NCI-H524 (cell line): ENCODE measurements around the gene FAM120B.
A peak's percentile ranks its signal among the peaks of the same experiment; 100 is the strongest.

Source experiments
- DNase-seq, 2 experiments: peaks; one replicate each; lab custom pipeline; 2025; lab: John Stamatoyannopoulos, UW

FAM120B gene

DNA sequence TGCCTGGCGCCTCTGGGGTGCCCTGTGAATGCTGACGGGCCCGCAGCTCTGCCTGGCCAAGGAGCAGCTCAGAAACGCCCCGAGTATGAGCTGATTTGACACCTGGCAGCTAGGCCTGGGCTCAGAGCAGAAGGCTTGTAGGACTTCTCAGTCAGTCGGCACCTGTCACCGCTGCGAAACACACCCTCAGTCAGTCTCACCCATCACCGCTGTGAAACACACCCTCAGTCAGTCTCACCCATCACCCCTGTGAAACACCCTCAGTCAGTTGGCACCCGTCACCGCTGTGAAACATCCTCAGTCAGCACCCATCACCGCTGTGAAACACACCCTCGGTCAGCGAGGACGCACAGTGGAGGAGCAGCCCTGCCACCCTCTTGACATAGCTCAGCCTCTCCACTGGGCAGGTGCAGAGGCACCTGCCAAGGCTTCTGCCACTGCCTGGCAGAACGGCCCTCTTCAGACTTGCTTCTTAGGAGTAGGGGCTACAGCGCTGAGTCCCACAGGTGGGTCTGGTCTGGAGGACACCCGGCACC lies 137.6 kb downstream of the FAM120B start:
- DNase-seq: no peak

- no peak for DNase-seq
These were observed 138.3 kb downstream of the FAM120B start for GRCh38 chr6:170444811-170445211.

DNA sequence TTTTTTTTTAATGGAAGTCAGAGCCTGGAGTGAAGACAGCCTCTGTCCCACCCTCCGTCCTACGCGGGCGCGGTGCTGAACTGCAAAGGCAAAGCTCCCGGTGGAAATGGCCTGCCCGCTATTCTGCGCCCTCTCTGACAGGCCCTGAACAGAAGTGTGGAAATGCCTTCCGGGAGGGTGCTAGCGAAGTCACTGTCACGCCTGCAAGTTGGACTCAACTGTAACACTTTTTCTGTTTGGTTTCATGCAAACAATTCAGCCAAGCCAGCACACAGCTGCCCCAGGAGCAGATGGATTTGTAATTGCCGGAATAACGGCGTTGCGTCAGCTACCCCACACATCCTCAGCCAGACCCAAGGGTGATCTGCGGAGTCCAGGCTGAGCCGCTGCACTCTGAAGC lies 138.9 kb downstream of the FAM120B start:
- DNase-seq: no peak

GRCh38 chr6:170445971-170446370 lies 139.4 kb downstream of the FAM120B start:
- DNase-seq: no peak

- peak in 1 of 2 experiments; percentile 37 for DNase-seq
These were observed 140.4 kb downstream of the FAM120B start for GRCh38 chr6:170446841-170447560.

DNA sequence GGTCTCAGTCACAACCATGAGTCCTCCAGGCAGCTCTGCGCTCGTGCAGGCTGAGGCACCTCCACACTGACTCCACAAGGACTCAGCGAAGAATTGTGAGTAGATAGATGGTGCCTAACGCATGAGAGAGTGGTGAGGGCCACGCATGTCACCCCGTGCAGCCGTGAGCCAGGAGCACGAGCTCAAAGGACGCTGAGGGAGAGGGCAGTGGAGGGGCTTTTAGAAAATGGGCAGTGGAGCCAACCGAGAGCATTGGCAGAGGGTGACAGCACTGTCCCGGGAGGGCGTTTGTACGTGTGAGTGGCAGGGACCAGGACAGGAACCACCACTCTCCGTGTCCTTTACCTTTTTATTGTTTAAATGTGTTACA lies 141.0 kb downstream of the FAM120B start:
- DNase-seq: no peak

- no peak for DNase-seq
These were observed 141.8 kb downstream of the FAM120B start for GRCh38 chr6:170448317-170448716.

DNA sequence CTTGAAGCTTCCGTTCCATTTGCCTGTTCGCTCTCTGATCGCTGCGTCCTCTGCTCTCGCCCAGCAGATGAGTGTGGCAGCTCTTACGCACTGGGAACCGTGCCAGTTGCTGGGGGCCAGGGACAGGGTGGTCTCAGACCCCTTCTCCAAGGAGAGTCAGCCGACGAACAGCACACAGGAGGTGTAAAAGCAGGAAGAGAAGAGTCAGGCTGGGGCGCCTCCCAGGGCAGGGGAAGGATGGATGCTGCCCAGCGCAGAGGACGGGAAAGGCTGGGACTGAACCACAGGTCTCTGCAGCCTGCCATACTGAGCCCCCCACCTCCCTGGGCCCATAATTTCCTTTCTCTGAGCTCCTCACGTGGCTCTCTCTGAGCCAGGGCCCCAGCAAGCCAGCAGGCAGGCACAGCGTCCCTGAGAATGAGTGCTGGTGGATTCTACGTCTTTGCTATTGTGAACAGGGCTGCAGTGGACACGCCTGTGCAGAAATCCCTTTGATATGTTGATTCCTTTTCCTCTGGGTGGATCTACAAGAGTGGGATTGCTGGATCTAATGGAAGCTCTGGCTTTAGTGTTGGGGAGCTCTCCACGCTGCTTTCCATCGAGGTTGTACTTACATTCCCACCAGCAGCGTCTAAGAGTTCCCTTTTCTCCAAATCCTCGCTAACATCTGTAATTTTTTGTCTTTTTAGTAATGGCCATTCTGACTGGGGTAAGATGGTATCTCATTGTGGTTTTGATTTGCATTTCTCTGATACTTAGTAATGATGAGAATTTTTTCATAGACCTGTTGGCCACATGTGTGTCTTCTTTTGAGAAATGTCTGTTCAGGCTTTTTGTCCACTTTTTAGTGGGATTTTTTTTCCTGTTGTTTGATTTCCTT lies 142.4 kb downstream of the FAM120B start:
- DNase-seq: no peak

DNA sequence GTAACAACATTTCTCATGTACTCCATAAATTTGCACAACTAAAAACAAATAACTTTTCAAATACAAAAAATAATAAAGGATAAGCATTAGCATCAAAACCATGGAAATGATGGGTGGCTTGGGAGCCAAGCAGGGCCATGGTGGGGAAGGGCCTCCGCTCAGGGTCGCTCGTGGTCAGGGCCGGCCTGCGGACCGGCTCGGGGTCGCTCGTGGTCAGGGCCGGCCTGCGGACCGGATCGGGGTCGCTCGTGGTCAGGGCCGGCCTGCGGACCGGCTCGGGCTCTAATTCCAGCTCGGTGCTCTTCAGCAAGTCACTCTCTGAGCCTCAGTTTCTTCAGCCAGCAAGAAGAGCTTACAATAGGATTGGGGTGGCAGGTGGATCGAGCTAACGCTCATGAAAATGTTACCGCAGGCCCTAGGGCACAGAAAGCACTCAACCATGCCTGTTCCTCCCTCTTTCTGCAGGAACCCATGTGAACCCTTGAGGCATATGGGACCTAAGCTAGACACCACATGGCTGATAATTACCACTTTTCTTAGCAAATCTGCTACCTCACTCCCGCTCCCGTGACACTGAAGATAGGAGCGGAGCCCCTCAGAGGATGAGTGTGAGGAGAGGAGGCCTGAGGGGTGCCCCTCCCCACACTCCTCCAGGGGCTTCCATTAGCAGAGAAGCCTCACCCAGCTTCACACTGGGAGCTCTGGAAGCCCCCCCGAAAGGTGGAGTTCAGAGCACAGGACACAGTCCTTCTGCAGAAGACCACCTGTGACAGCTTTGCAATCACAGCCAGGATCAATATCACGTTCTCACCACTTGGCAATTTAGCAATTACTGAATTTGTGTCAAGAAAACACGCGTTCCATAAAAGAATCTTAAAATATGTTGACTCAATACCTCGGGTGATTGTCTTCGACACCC lies 143.5 kb downstream of the FAM120B start:
- DNase-seq: peak; percentile 33 to 70

- peak in 1 of 2 experiments; percentile 15 for DNase-seq
These were observed 144.6 kb downstream of the FAM120B start for GRCh38 chr6:170450916-170451761.

DNA sequence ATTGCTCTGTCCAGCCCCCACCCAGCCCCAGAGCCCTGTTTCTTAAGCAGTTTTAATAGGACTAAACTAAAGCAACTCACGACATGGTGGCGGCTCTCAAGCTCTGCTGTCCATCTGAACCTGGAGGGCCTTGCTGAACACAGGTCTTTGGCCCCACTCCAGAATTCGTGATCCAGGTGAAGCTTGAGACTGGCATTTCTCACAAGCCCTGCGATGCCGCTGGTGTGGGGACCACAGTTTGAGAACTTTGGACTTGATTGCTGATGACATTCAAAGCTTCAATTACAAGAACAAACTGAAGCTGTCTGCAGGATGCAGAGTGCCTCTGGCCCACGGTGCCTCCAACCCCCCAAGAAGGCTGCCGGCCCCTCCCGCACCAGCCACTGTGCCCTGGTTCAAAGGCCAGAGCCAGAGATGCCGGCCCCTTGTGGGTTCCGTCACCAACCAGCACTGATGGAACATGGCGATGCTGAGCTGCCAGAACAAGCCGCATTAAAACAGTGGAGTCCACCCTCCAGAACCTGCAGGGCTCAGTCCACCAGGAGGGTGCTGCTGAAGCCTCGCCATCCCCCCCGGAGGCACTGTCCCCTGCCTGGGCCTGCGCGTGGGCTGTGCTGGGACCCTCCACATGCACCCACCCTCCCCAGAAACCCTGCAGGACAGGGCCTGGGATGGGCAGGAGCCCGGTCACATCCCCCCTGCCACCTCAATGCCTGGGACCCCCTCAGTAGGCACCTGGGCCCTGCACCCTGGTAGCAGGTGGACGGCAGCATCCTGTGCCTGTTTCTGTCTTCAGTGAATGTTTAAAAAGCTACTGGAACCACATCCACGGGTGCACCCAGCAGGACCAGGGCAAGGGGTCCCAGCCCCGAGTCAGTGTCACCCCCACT lies 145.4 kb downstream of the FAM120B start:
- no peak for DNase-seq

GRCh38 chr6:170452767-170453545 lies 146.4 kb downstream of the FAM120B start:
- no peak for DNase-seq

DNA sequence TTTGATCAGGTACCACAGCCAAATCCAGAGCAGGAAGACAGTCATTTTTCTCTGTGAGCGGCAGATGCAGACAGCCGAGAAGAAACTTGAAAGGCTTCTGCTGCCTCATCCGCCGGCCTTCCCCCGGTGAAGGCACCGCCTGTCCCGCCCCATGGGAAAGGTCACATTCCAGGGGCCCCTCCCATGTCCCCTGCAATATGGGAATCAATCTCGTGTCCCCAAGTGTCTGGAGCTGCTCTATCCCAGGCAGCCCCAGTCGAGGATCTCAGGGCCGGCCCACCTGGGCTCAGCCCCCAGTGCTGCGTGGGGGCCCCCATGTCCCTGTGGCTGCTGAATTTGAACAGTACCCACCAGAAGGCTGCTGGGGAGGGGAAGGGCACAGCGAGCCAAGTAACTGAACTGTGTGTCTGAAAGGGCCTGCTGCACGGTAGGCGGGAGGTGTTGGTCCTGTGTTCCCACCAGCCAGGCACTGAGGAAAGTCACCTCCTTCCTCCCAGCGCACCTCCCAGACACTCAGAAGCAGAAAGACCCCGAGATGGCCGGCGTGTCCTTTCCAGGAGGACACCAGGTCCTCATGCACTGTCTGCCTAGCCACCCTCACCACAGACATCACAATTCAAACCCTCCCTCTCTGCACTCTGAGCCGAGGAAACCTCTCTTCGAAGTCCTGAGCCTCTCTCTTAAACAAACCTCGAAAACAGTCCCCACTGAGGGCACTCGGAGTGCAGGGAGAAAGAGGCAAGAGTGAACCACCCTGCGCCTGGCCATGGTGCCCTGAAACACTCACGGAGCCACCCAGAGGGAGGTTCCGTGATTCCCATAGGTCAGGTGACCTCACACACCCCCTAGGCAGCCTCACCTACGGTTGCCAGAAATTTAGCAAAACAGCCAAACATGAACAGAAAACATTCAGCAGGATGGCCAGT lies 147.3 kb downstream of the FAM120B start:
- DNase-seq: no peak

GRCh38 chr6:170454512-170455285 lies 148.1 kb downstream of the FAM120B start:
- no peak for DNase-seq

GRCh38 chr6:170455335-170455979 lies 148.9 kb downstream of the FAM120B start:
- DNase-seq: no peak

- no peak for DNase-seq
These were observed 149.8 kb downstream of the FAM120B start for GRCh38 chr6:170456334-170456733.
